GM19043 (cell line): ENCODE data around the gene KRT38.

Experiments
- ATAC-seq: cut with Tn5 transposase; IDR thresholded peaks from one replicate; pipeline ENCODE4 v1.9.1; 2021; ENCODE audit warnings: low read depth; ENCODE audit not compliant: unreplicated experiment

Gene KRT38

GRCh38 chr17:41440531-41441033 is at the start of gene KRT38:
Gene KRT38, minus strand, starts transcription at chr17:41440983. Its CDS starts 62 bp downstream, at chr17:41440921.
- ATAC-seq = no peak

GRCh38 chr17:41489531-41489930 is 48.7 kb upstream of the KRT38 start, which contains the start of gene KRT36:
Gene KRT36, minus strand, starts transcription at chr17:41489910. Its CDS starts 46 bp downstream, at chr17:41489864.
- ATAC-seq = no peak

- no peak for ATAC-seq
Measured at GRCh38 chr17:41486809-41487530, 46.2 kb upstream of the KRT38 start.

- no peak for ATAC-seq
Measured at GRCh38 chr17:41486316-41486715, 45.5 kb upstream of the KRT38 start.

- no peak for ATAC-seq
Measured at GRCh38 chr17:41484920-41485904, 44.4 kb upstream of the KRT38 start.

- ATAC-seq = no peak
Measured at GRCh38 chr17:41483991-41484826, 43.4 kb upstream of the KRT38 start.

- ATAC-seq = no peak
Measured at GRCh38 chr17:41483531-41483930, 42.7 kb upstream of the KRT38 start.

- no peak for ATAC-seq
Measured at GRCh38 chr17:41481036-41481435, 40.3 kb upstream of the KRT38 start, which contains the start of gene KRT35. Gene KRT35, minus strand, starts transcription at chr17:41481151. Its CDS starts 54 bp downstream, at chr17:41481097.

GRCh38 chr17:41480581-41480980 is 39.8 kb upstream of the KRT38 start:
- no peak for ATAC-seq

GRCh38 chr17:41480136-41480535 is 39.4 kb upstream of the KRT38 start:
- no peak for ATAC-seq

- no peak for ATAC-seq
Measured at GRCh38 chr17:41478237-41478636, 37.5 kb upstream of the KRT38 start.

GRCh38 chr17:41476866-41477815 is 36.4 kb upstream of the KRT38 start:
- ATAC-seq = no peak

GRCh38 chr17:41475421-41475820 is 34.6 kb upstream of the KRT38 start:
- no peak for ATAC-seq

- ATAC-seq = no peak
Measured at GRCh38 chr17:41474863-41475262, 34.1 kb upstream of the KRT38 start.

- no peak for ATAC-seq
Measured at GRCh38 chr17:41468346-41468745, 27.6 kb upstream of the KRT38 start.

- no peak for ATAC-seq
Measured at GRCh38 chr17:41467561-41467960, 26.8 kb upstream of the KRT38 start.

- no peak for ATAC-seq
Measured at GRCh38 chr17:41466988-41467387, 26.2 kb upstream of the KRT38 start, which contains the start of gene KRT32. Gene KRT32, minus strand, starts transcription at chr17:41467386. Its CDS starts 61 bp downstream, at chr17:41467325.

GRCh38 chr17:41464682-41465081 is 23.9 kb upstream of the KRT38 start:
- ATAC-seq = no peak

- ATAC-seq = no peak
Measured at GRCh38 chr17:41464173-41464572, 23.4 kb upstream of the KRT38 start.
